COR-L47 (cell line): ENCODE measurements around the gene PGM2L1.
"Not testable (repeated sequence)": the region's sequence is repeated elsewhere in the genome, so short reads cannot be mapped to it uniquely, and the experiment has no call there.

ENCODE experiments used
- DNase-seq: peaks from one replicate; lab custom pipeline; 2025; lab: John Stamatoyannopoulos, UW

Gene PGM2L1

GRCh38 chr11:74400606-74401005, 2.4 kb upstream of the PGM2L1 start:
- DNase-seq: no peak

GRCh38 chr11:74397501-74398243, 561 bp downstream of the PGM2L1 start:
- DNase-seq: peak; percentile 50

DNA sequence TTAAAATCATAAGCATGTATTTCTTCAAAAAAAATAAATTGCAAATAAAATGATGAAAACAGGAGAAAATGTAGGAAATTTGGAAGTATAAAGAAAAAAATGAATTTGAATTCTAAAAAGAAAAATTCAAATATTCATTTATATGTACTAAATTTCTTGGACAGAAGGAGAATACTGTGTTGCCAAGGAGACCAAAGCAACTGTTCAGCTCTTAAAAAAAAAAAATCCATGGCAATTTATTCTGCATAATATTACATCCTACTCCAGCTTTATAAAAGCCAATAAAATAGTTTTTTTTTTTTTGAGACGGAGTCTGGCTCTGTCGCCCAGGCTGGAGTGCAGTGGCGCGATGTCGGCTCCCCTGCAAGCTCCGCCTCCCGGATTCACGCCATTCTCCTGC, 6.0 kb downstream of the PGM2L1 start:
- no peak for DNase-seq

DNA sequence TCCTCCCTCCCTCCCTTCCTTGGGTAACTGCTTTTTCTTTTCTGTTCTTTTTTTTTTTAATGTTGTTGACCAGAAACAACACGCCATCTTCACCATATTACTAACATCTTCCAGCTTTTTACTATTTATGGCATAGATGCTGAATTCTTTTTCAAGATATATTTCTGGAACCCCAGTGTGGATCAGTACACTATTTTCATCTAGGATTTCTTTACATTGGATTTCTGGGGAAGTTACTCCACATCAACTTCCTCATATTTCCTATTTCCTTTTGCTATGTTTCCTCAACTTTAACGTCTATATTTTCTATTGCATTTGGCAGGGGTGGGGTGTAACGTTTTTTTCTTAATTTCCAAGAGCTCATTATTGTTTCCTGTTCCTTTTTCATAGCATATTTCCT, 7.0 kb downstream of the PGM2L1 start:
- DNase-seq: no peak

- DNase-seq: no peak
Measured at GRCh38 chr11:74390697-74391096, 7.5 kb downstream of the PGM2L1 start.

- peak; percentile 64 for DNase-seq
Measured at GRCh38 chr11:74388678-74389327, 9.4 kb downstream of the PGM2L1 start.

GRCh38 chr11:74384641-74385040, 13.6 kb downstream of the PGM2L1 start:
- no peak for DNase-seq

GRCh38 chr11:74380746-74381439, 17.3 kb downstream of the PGM2L1 start:
- peak; percentile 90 for DNase-seq

- peak; percentile 2 for DNase-seq
Measured at GRCh38 chr11:74377689-74378088, 20.5 kb downstream of the PGM2L1 start.

GRCh38 chr11:74373382-74373781, 24.9 kb downstream of the PGM2L1 start:
- no peak for DNase-seq

DNA sequence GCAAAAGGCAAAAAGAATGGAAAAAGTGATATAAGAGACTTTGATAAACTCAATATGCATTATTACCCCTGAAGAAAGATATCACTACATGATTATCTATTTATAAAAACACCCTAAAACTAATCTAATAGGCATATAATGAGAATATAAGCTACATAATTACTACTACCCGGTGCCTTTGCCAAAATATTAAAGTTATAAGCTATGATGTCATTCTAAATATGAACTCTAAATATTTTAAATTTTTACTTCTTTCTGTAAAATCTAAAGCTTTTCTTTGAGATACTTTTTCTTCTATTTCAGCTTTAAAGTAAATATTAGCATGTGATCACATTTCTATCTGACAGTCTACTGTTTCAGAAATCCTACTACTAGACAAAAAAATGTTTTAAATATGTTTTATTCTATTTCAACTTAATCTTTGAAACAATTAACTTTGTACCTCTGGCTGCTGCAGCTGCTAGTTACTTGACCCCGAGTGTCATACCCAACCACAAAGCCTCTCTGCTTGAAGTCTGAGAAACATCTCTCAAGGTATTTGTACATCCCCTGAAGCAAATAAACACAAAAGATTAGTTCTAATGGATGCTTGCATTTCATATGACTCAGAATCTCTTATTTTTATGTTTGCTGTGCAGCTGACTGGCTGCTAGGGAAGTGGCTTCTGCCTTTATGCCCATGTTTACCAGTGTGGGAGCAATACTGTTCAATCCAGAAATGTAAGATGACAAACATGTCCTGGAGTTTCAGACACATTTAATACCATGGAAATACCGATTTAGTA, 26.8 kb downstream of the PGM2L1 start:
- peak; percentile 16 for DNase-seq

GRCh38 chr11:74370123-74370522, 28.1 kb downstream of the PGM2L1 start:
- no peak for DNase-seq

DNA sequence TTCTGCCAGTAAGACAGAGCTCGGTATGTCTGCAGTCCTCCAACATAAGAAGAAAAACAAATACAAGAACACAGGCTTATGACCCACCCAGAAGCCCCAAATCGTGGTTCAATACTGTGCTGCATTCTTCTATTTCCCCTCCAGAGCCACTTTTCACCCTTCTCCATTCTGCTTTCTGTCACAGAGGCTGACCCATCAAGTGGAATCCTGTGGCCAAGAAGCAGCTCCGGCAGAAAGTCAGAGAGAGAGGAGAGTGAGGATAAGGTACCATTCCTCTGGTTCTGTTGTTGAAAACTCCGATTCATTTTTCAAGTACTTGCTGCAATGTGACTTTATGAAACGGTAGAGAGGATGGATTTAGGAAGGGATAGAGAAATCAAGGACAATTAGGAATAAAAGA, 30.4 kb downstream of the PGM2L1 start:
- no peak for DNase-seq

GRCh38 chr11:74366576-74366975, 31.7 kb downstream of the PGM2L1 start:
- no peak for DNase-seq

DNA sequence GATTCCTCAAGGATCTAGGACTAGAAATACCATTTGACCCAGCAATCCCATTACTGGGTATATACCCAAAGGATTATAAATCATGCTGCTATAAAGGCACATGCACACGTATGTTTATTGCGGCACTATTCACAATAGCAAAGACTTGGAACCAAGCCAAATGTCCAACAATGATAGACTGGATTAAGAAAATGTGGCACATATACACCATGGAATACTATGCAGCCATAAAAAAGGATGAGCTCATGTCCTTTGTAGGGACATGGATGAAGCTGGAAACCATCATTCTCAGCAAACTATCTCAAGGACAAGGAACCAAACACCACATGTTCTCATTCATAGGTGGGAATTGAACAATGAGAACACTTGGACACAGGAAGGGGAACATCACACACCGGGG, 32.4 kb downstream of the PGM2L1 start:
- DNase-seq: not testable (repeated sequence)

DNA sequence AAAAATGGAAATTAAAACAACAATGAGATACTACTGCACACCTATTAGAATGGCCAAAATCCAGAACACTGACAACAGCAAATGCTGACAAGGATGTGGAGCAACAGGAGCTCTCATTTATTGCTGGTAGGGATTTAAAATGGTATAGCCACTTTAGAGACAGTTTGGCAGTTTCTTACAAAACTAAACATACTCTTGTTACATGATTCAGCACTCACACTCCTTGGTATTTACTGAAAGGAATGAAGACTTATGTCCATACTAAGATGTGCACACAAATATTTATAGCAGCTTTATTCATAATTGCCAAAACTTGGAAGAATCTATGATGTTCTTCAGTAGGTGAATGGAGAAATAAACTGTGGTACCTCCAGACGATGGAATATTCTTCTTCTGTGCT, 40.8 kb downstream of the PGM2L1 start:
- DNase-seq: no peak

- DNase-seq: no peak
Measured at GRCh38 chr11:74355626-74356025, 42.6 kb downstream of the PGM2L1 start.

GRCh38 chr11:74354036-74354435, 44.2 kb downstream of the PGM2L1 start:
- DNase-seq: no peak

- DNase-seq: no peak
Measured at GRCh38 chr11:74347381-74347780, 50.9 kb downstream of the PGM2L1 start.

DNA sequence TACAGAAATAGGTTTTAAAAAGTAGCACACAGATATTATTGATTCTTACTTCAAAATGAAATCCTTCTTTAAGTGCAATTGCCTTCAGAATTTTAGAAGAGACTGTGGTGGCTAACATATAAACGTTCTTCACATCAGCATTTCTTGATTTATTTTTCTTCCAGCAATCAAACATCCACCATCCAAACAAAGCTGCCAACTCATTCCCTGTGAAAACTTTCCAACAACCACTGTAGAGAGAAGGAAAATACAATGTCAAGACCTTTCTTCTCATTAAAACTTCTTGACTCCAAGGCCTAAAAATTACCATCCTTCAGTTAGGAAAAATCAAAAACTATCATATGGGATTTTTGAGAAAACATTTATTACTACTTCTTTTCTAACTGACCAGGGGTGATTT, 52.8 kb downstream of the PGM2L1 start:
- DNase-seq: no peak

- DNase-seq: no peak
Measured at GRCh38 chr11:74341921-74342320, 56.3 kb downstream of the PGM2L1 start.

DNA sequence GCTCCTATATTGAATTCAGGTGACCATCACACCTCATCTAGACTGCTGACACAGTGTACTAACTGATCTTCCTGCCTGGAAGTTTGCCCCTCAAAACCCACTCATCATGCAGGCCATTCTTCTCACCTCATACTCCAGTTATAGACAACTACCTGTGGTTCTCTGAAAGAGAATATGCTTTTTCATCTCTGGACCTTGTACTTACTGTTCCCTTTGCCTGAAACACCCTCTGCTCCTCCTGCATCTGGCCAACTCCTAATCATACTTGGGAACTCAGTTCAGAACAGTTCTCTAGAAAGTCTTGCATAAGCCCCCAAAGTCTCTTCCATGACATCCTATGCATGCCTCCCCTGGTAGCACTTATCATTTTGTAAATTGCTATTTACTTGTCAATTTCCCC, 58.6 kb downstream of the PGM2L1 start:
- DNase-seq: no peak
